ENCODE measurements around the gene RBM20.

Gene RBM20

DNA sequence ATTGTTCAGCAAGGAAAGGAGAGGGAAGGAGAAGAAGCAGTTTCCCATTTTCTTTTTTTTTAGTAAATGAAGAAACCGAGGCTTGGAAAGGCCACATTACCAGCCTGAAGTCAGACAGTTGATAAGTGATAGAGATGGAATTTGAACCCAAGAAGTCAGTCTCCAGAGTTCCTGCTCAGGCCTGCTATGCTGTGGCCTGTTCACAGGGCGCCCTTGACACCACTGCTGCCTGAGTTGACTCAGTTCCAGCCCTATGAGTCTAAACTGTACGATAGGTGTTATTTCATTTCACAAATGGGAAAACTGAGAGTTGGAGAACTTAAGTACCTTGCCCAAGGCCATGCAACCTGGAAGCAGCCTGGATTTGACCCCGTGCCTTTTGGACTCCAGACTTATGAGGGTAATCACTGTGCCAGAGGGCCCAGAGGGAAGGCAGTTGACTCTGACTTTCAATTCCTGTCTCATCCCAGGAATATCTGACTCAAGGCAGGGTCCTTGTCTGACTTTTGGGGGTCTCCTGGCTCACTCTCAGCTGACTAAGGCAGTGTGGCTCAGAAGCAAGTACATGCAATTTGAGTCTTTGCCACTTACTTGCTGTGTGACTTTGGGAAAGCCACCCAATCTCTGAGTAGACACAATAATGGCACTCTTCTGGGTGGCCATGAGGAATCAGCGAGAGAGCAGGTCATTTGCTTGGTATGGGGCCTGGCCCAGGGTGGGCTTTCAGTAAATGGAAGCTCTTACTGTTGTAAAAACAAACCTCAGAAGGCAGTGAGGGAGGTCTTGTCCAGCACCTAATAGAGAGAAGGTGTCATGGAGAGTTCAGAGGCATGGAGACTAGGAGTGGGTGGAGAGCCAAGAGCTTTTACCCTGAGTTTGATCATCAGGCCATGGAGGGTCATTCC is 17.9 kb upstream of the RBM20 start:
- DNase-seq (ENCODE audit: insufficient read length, low spot score) (no peak), FAIRE-seq (no peak)

DNA sequence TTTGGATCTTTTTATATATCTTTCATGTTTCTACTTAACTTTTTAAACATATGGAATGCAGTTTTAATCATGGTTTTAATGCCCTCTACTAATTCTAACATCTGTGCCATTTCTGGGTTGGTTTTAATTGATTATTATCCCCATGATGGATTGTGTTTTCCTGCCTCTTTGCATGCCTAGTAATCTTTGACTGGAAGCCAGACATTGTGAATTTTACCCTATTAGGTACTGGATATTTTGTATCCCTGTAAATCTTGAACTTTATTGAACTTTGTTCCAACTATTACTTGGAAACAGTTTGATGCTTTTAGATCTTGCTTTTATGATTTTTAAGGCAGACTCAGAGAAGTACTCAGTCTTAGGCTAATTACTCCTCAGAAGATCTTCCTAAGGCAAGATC is 16.0 kb upstream of the RBM20 start:
- DNase-seq (ENCODE audit: insufficient read length, low spot score) (no peak), FAIRE-seq (no peak)
- TF ChIP-seq CTCF (IDR thresholded peaks at IDR 0.05; ENCODE audit: insufficient read depth, missing control alignments): no peak

More for the DNA sequence above, 17.9 kb upstream of the RBM20 start:
- TF ChIP-seq CTCF (IDR thresholded peaks at IDR 0.05; ENCODE audit: insufficient read depth, missing control alignments): no peak

- no peak for DNase-seq (ENCODE audit: insufficient read length, low spot score)
- no peak for TF ChIP-seq CTCF (IDR thresholded peaks at IDR 0.05; ENCODE audit: insufficient read depth, missing control alignments)
- no peak for FAIRE-seq
Measured at GRCh38 chr10:110629680-110630191, 14.4 kb upstream of the RBM20 start.

- no peak for TF ChIP-seq CTCF (IDR thresholded peaks at IDR 0.05; ENCODE audit: insufficient read depth, missing control alignments)
- DNase-seq (ENCODE audit: insufficient read length, low spot score): no peak
- no peak for FAIRE-seq
Measured at GRCh38 chr10:110631934-110632333, 12.2 kb upstream of the RBM20 start.

DNA sequence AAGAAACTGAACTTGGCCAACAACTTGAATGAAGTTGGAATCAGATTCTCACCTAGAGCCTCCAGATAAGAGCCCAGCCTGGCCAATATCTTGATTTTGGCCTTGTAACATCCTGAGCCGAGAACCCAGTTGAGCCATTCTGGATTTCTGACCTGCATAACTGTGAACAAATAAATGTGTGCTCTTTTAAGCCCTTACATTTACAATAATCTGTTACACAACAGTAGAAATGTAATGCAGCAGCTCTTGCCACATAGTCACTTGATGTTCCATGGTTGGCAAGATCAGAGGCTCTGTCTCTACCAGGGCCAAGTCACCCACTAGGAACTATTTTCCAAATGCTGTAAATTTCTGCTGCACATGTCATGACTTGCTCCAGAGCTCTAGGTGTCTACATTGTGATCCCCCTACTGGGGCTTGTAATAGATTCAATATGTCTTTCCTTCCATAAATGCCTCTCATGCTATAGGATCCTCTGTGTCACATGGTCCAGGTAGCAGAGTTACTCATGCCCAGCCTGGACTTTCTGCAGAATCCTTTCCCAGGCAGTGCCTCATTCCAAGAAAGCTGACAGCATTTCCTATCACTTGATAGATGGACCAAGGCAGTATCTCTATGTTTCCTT is 11.4 kb upstream of the RBM20 start:
- TF ChIP-seq CTCF (IDR thresholded peaks at IDR 0.05; ENCODE audit: insufficient read depth, missing control alignments): no peak
- FAIRE-seq (no peak), DNase-seq (ENCODE audit: insufficient read length, low spot score) (no peak)

DNA sequence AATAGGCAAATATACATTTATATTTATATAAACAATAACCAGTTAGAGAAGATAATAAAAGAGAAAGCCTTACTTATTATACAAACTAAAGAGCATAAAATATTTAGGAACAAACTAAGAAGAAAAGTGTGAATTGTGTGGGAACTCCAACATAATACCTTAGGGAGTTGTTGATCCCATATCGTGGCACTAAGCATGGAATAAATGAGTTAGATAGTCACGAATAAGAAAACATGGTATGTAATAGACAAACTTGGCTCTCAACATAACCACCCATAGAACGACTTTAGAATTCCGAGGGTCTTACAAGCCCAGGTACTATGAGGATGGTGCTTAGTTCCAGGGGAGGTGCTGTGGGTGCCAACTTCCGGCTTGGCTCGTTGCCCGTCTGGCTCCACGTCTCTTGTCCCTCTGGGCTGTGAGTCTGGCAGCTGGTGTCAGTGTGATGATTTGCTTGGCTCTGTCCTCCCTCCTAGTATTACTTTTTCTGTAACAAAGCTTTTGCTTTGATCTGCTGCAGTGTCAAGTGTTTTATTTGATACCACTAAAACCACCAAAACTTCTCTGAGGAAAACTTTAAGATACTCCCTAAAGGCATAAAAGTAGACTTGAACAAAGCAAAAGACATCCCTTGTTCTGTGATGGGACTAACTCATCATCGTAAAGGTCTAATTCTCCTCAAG is 9.5 kb upstream of the RBM20 start:
- FAIRE-seq: no peak

More for the DNA sequence above, 9.5 kb upstream of the RBM20 start:
- TF ChIP-seq CTCF (IDR thresholded peaks at IDR 0.05; ENCODE audit: insufficient read depth, missing control alignments): no peak
- DNase-seq (ENCODE audit: insufficient read length, low spot score): no peak

Measured in D721Med (cell line).